EH (cell line): ENCODE results near the gene SDE2.
"Not testable (repeated sequence)": the region's sequence is repeated elsewhere in the genome, so short reads cannot be mapped to it uniquely, and the experiment has no call there.

Source experiments
- DNase-seq: peaks from one replicate; pipeline ENCODE4 v3.0.0-alpha.2; 2015; ENCODE audit warnings: low read depth

The SDE2 gene

GRCh38 chr1:225942574-225942973 lies 56.6 kb downstream of the SDE2 start:
- DNase-seq = no peak

DNA sequence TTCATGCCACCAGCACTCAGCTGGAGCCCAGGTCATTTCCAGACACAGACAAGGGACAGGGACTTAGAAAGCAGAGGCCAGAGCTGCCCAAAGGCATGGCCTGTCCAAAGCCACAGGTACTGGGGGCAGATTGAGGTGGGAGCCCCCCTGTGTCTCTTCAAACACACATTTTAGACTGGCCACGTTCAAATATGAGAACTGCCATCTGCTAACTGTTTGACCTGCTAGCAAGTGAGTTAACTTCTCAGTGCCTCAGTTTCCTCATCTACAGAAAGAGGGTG lies 57.3 kb downstream of the SDE2 start:
- DNase-seq = no peak

- DNase-seq = no peak
These were observed 57.8 kb downstream of the SDE2 start, which contains the start of gene LEFTY2 for GRCh38 chr1:225941187-225941941. LEFTY2 (minus strand) TSS chr1:225941220; CDS start chr1:225941140, 80 bp downstream.

DNA sequence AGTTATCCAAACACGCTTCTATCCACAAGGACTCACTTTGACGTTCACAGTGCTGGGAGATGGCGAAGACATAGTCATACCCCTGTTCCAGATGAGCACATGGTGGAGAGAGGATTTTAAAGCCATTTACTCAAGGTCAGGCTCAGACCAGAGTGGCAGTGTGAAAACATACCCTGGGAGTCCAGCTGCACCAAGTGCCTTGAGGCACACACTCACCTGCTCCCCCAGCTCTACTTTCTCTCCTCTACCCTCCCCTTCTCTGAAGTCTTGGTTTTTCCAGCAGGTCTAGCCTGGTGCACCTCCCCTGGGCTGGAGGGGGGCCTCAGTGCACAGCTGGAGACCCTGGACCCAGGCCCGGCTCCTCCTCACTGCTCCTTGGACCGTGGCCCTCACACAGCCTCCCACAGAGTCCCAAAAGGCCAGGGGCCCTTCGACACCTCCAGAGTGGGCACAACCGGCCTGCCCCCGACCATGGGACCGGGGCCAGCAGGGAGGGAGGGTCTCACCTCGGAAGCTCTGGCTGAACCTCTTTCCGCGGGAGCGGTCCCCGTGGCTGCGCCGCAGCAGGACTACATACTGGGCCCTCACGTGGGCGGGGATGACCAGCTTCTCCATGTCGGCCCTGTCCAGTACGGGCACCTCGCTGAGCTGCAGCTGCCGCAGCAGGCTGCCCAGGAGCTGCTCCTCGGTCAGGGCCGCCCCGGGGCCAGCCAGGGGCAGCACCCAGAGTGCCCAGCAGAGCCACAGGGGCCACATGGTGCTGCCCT lies 58.6 kb downstream of the SDE2 start:
- no peak for DNase-seq

DNA sequence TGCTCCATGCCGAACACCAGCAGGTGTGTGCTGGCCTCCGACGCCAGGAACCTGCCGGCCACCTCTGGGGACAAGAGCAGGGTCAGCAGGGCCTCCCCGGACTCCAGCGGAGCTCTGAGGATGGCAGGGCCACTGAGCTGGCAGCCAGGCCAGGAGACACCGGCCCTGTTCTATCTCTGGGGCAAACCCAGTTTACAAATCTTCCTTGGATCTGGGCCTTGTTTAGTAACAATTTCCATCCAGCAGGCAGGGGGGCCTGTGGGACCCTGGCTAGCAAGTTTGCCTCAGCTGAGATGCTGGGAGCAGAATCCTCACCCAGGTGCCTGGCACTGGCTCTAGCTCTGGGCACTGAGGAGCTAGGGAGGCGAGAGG lies 59.2 kb downstream of the SDE2 start:
- DNase-seq = not testable (repeated sequence)

DNA sequence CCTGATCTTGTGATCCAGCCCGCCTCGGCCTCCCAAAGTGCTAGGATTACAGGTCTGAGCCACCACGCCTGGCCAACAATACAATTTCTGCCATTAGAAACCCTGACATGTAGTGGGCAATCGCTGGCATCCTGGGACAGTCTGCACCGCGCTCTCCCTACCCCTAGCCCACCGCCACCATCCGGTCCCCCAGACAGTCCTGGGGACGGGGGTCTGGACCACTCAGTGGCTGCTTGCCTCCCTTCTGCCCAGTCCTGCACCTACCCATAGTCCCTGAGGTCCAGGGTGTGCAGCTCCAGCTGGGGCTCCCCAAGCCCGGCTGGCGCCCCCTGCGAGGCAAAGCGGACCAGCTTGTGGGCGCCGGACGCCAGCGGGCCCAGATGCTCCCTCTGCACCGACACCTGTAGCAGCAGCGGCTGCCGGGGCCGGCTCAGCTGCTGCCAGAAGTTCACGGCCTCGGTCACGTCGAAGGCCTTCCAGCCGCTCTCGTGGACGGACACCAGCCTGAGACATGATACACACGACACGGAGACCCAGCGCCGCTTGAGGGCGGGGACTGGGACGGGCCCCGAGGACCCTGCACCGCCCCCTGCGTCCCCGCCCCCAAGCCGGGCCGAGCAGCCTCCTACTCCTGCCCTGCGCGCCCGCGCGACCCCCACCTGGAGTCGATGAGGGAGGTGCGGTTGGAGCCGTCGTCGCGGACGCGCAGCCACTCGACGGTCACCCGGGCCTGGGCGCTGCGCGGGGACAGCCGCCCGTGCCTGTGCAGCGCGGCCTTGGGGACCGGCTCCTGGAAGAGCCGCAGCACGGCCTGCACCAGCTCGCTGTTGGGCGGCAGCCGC lies 59.8 kb downstream of the SDE2 start:
- not testable (repeated sequence) for DNase-seq

GRCh38 chr1:225937048-225937968 lies 61.8 kb downstream of the SDE2 start:
- DNase-seq = no peak

DNA sequence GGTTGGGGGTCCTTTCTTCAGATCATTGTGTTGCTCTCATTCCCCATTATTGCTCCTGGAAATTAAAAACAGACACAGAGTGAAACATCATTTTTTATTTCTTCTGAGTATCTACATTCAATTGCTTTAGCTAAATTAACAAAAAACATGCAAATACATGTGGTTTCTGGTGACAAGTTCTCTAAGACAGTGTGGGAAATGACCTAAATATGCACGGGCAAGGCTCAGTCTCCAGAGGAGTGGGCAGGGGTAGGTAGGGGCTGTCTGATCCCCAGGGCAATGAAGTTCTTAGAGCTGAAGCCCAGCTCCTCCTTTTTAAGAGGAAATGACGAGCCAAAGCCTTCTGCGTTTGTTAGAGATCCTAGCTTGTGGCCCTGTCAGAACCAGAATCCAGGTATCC lies 62.6 kb downstream of the SDE2 start:
- no peak for DNase-seq

GRCh38 chr1:225936086-225936485 lies 63.1 kb downstream of the SDE2 start:
- peak; percentile 58 for DNase-seq

- no peak for DNase-seq
These were observed 64.4 kb downstream of the SDE2 start for GRCh38 chr1:225934711-225935110.

DNA sequence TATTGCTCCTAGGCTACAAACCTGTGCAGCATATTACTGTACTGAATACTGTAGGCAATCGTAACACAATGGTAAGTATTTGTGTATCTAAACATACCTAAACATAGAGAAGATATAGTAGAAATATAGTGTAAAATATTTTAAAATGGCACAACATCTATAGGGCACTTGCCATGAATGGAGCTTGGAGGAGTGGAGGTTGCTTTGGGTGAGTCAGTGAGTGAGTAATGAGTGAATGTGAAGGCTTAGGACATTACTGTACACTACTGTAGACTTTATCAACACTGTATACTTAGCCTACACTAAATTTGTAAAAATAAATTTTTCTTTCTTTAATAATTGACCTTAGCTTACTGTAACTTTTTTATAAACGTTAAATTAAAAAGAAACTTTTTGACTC lies 66.1 kb downstream of the SDE2 start:
- DNase-seq = peak; percentile 75
